Measurements from ENCODE around the gene PPIP5K2.
"Not testable (repeated sequence)": the region's sequence is repeated elsewhere in the genome, so short reads cannot be mapped to it uniquely, and the experiment has no call there.

The PPIP5K2 gene

GRCh38 chr5:103217101-103217500, 97.0 kb downstream of the PPIP5K2 start:
- no peak for DNase-seq (ENCODE audit: low spot score)
- in situ Hi-C loops (cut with MboI; ENCODE audit: low pct_unique_long_range_greater_than_20kb, low sequenced_read_pairs, unreplicated experiment) = no loop called here
- TF ChIP-seq CTCF (IDR thresholded peaks at IDR 0.05; ENCODE audit: extremely low read depth, insufficient read depth, missing control alignments) = no peak

GRCh38 chr5:103218164-103218563, 98.1 kb downstream of the PPIP5K2 start:
- in situ Hi-C loops (cut with MboI; ENCODE audit: low pct_unique_long_range_greater_than_20kb, low sequenced_read_pairs, unreplicated experiment) = no loop called here
- no peak for TF ChIP-seq CTCF (IDR thresholded peaks at IDR 0.05; ENCODE audit: extremely low read depth, insufficient read depth, missing control alignments)
- DNase-seq (ENCODE audit: low spot score) = no peak

GRCh38 chr5:103219074-103219473, 99.0 kb downstream of the PPIP5K2 start:
- in situ Hi-C loops (cut with MboI; ENCODE audit: low pct_unique_long_range_greater_than_20kb, low sequenced_read_pairs, unreplicated experiment); DNase-seq (ENCODE audit: low spot score): not testable (repeated sequence)

GRCh38 chr5:103223031-103223955, 103.2 kb downstream of the PPIP5K2 start:
- DNase-seq (ENCODE audit: low spot score) = no peak
- no peak for TF ChIP-seq CTCF (IDR thresholded peaks at IDR 0.05; ENCODE audit: extremely low read depth, insufficient read depth, missing control alignments)
- in situ Hi-C loops (cut with MboI; ENCODE audit: low pct_unique_long_range_greater_than_20kb, low sequenced_read_pairs, unreplicated experiment) = no loop called here

GRCh38 chr5:103224118-103224893, 104.2 kb downstream of the PPIP5K2 start:
- in situ Hi-C loops (cut with MboI; ENCODE audit: low pct_unique_long_range_greater_than_20kb, low sequenced_read_pairs, unreplicated experiment) = no loop called here
- DNase-seq (ENCODE audit: low spot score) = peak; percentile 35
- TF ChIP-seq CTCF (IDR thresholded peaks at IDR 0.05; ENCODE audit: extremely low read depth, insufficient read depth, missing control alignments) = peak; percentile 73

GRCh38 chr5:103224894-103225246, 104.8 kb downstream of the PPIP5K2 start:
- DNase-seq (ENCODE audit: low spot score) = no peak
- in situ Hi-C loops (cut with MboI; ENCODE audit: low pct_unique_long_range_greater_than_20kb, low sequenced_read_pairs, unreplicated experiment) = no loop called here
- no peak for TF ChIP-seq CTCF (IDR thresholded peaks at IDR 0.05; ENCODE audit: extremely low read depth, insufficient read depth, missing control alignments)

- no peak for DNase-seq (ENCODE audit: low spot score)
- no peak for TF ChIP-seq CTCF (IDR thresholded peaks at IDR 0.05; ENCODE audit: extremely low read depth, insufficient read depth, missing control alignments)
- in situ Hi-C loops (cut with MboI; ENCODE audit: low pct_unique_long_range_greater_than_20kb, low sequenced_read_pairs, unreplicated experiment) = no loop called here
Observed at GRCh38 chr5:103228061-103228460, 108.0 kb downstream of the PPIP5K2 start.
